MCF 10A (cell line): ENCODE measurements around the gene WASL. TPM values are rescaled to one million over a fixed set of nuclear protein-coding genes. Genes with fewer than 3 reads are reported as not detected.
"Not testable (repeated sequence)": the region's sequence is repeated elsewhere in the genome, so short reads cannot be mapped to it uniquely, and the experiment has no call there.

Source experiments
- BruUV-seq: library from RNA; stranded (reverse); fragments of 400-500 nt; replicated peaks from 2 replicates; lab custom pipeline; 2021; lab: Mats Ljungman, UMichigan
- CTCF ChIA-PET: fragments of 300-600 bp; sonication (Branson Sonifier 250); formaldehyde crosslinking; extraction: SDS; loops from one replicate; lab custom pipeline; 2021; ENCODE audit warnings: antibody characterized with exemption, inconsistent platforms; lab: Yijun Ruan, JAX
- POLR2A ChIA-PET: fragments of 300-600, 350-650 bp; sonication (Branson Sonifier 250); formaldehyde crosslinking; extraction: SDS; loops from one replicate; lab custom pipeline; 2020; ENCODE audit warnings: antibody characterized with exemption, inconsistent platforms; lab: Yijun Ruan, JAX
- DNase-seq: peaks from one replicate; pipeline ENCODE4 v3.0.0-alpha.2; 2018; ENCODE audit not compliant: unreplicated experiment
- H3K27ac Mint-ChIP-seq: one replicate; pipeline ENCODE4 v1.8.0; 2022; ENCODE audit warnings: mild to moderate bottlenecking, low read depth, mixed read lengths; ENCODE audit not compliant: unreplicated experiment
- H3K27me3 Mint-ChIP-seq: one replicate; pipeline ENCODE4 v1.8.0; 2022; ENCODE audit warnings: mixed read lengths; ENCODE audit not compliant: insufficient read depth, unreplicated experiment
- H3K36me3 Mint-ChIP-seq: one replicate; pipeline ENCODE4 v1.8.0; 2022; ENCODE audit warnings: mild to moderate bottlenecking, moderate library complexity, mixed read lengths; ENCODE audit not compliant: insufficient read depth, unreplicated experiment
- H3K4me1 Mint-ChIP-seq: one replicate; pipeline ENCODE4 v1.8.0; 2022; ENCODE audit warnings: mixed read lengths; ENCODE audit not compliant: insufficient read depth, unreplicated experiment
- H3K4me3 Mint-ChIP-seq: one replicate; pipeline ENCODE4 v1.8.0; 2022; ENCODE audit warnings: mild to moderate bottlenecking, moderate library complexity, mixed read lengths; ENCODE audit not compliant: unreplicated experiment
- H3K9me3 Mint-ChIP-seq: one replicate; pipeline ENCODE4 v1.8.0; 2022; ENCODE audit warnings: mixed read lengths; ENCODE audit not compliant: unreplicated experiment
- CTCF ChIP-seq: fragments of 200-600 bp; IDR thresholded peaks from one replicate; pipeline ENCODE4 v1.8.0; 2022; ENCODE audit warnings: antibody characterized with exemption, mild to moderate bottlenecking; ENCODE audit not compliant: unreplicated experiment
- intact Hi-C: fragments of 100-400 bp; cut with micrococcal nuclease; formaldehyde crosslinking; loops from 2 replicates; pipeline ENCODE4 v1.14.1; 2022
- total RNA-seq: library from RNA; stranded (reverse); gene quantifications from 2 replicates; pipeline ENCODE4 v1.2.3, GENCODE V29; 2022

The WASL gene
- total RNA-seq, 1 experiment from 2014 or later, result 34.7 TPM

DNA sequence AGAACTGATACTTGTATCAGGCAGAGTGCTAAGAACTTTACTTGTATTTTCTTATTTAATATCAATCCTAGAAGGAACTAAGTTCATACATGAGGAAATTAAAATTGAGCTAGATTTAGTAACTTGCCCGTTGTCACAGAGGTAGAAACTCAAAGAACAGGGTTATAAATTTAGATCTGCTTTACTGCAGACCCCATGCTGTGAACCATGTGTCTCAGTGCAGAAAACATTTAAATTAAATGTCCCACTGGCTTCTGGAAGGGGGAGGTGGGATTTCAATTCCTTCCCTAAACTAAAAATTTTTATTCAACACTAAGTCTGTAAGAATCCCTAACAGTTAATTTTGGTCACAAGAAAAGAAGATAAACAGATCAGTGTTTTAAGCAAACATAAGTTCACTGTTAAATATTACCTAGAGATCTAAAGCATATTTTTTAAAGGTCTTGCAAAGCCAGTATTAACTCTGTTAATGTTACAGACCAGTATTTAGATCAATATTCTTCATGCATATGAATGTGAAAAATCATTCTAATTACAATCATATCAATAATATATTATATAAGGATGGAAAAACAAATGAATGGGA is 23.1 kb downstream of the WASL start:
- TF ChIP-seq CTCF, result no peak
- no peaks in the 10 kb centered on the region for H3K27me3 Mint-ChIP-seq
- ChIA-PET POLR2A (interaction anchor here (0.6 to 3.3 kb wide), 5 partner anchors 13 to 145 kb away, joined by 3 to 18 read pairs (median 4); partner anchors contain the start of gene WASL), CTCF (interaction anchor here (0.7 to 1.0 kb wide), 3 partner anchors 19 to 43 kb away, joined by 3 read pairs; no protein-coding TSS in a partner anchor)
- no TSS peak for BruUV-seq
- H3K4me1 Mint-ChIP-seq, result peaks cover 17% of the 10 kb centered on the region
- peaks cover 12% of the 10 kb centered on the region for H3K36me3 Mint-ChIP-seq
- intact Hi-C loops, result no loop called here
- H3K27ac Mint-ChIP-seq, result peak overlapping the region; percentile 20
- H3K4me3 Mint-ChIP-seq, result no peak overlapping the region
- H3K9me3 Mint-ChIP-seq, result no peaks in the 10 kb centered on the region
- no peak for DNase-seq

- no peak for DNase-seq
- Mint-ChIP-seq H3K9me3 (no peaks in the 10 kb centered on the region), H3K27ac (no peak overlapping the region), H3K27me3 (no peaks in the 10 kb centered on the region), H3K36me3 (peaks cover 12% of the 10 kb centered on the region), H3K4me3 (no peak overlapping the region), H3K4me1 (peaks cover 24% of the 10 kb centered on the region)
- intact Hi-C loops, result no loop called here
- no TSS peak for BruUV-seq
- CTCF ChIA-PET, result interaction anchor here (0.5 to 1.0 kb wide), 2 partner anchors 24 kb away, joined by 3 to 4 read pairs; partner anchors contain the start of gene WASL
- POLR2A ChIA-PET, result interaction anchor here (0.8 to 3.3 kb wide), 2 partner anchors 24 to 46 kb away, joined by 3 to 18 read pairs; partner anchors contain the start of gene WASL
- TF ChIP-seq CTCF, result no peak
Measured at GRCh38 chr7:123724817-123725253, 24.0 kb downstream of the WASL start.

DNA sequence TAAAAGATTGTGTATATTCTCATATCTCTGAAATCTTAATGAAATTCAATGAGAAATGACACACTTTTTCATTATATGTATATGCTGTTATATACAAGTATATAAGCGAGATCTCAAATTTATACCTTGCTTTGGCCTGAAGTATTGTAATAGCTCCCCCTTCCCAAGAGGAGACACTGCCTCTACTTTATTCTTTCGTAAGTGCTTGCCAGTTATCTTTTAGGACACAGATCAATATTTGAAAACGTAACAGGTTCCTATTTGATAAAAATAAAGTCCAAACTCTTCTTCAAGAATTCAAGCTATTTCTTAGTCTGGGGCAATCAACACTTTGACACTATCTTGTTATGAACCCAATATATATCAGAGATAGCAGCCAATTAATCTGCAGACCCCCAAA is 24.9 kb downstream of the WASL start:
- no TSS peak for BruUV-seq
- no peaks in the 10 kb centered on the region for H3K27me3 Mint-ChIP-seq
- H3K4me1 Mint-ChIP-seq, result peaks cover 33% of the 10 kb centered on the region
- H3K27ac Mint-ChIP-seq, result no peak overlapping the region
- intact Hi-C loops, result no loop called here
- H3K9me3 Mint-ChIP-seq, result no peaks in the 10 kb centered on the region
- ChIA-PET CTCF (interaction anchor here (0.8 to 1.2 kb wide), 5 partner anchors 25 to 142 kb away, joined by 3 to 6 read pairs (median 3); partner anchors contain the start of gene WASL), POLR2A (interaction anchor here (0.7 to 3.3 kb wide), 6 partner anchors 19 to 1346 kb away, joined by 3 to 18 read pairs (median 3); partner anchors contain the start of genes NDUFA5 and WASL)
- no peak for DNase-seq
- no peak overlapping the region for H3K4me3 Mint-ChIP-seq
- H3K36me3 Mint-ChIP-seq, result peaks cover 10% of the 10 kb centered on the region
- TF ChIP-seq CTCF, result no peak

GRCh38 chr7:123720527-123720926 is 28.3 kb downstream of the WASL start:
- peaks cover 18% of the 10 kb centered on the region for H3K4me1 Mint-ChIP-seq
- H3K4me3 Mint-ChIP-seq, H3K27ac Mint-ChIP-seq, intact Hi-C loops, BruUV-seq, H3K36me3 Mint-ChIP-seq, H3K9me3 Mint-ChIP-seq, DNase-seq, H3K27me3 Mint-ChIP-seq: not testable (repeated sequence)
- CTCF ChIA-PET, result interaction anchor here (0.9 to 1.6 kb wide), 3 partner anchors 18 to 151 kb away, joined by 3 to 4 read pairs (median 3); no protein-coding TSS in a partner anchor
- POLR2A ChIA-PET, result interaction anchor here (1.2 kb wide), 1 partner anchor 28 kb away, joined by 12 read pairs; the partner anchor contains the start of gene WASL
